HG02970 (cell line): ENCODE data around the gene HTR1D.

Experiments
- ATAC-seq: cut with Tn5 transposase; IDR thresholded peaks from one replicate; pipeline ENCODE4 v1.9.1; 2021; ENCODE audit warnings: mild to moderate bottlenecking, moderate library complexity, moderate number of reproducible peaks; ENCODE audit not compliant: unreplicated experiment, low FRiP score

HTR1D gene

GRCh38 chr1:23156940-23157339, 60.4 kb downstream of the HTR1D start:
- ATAC-seq = no peak

DNA sequence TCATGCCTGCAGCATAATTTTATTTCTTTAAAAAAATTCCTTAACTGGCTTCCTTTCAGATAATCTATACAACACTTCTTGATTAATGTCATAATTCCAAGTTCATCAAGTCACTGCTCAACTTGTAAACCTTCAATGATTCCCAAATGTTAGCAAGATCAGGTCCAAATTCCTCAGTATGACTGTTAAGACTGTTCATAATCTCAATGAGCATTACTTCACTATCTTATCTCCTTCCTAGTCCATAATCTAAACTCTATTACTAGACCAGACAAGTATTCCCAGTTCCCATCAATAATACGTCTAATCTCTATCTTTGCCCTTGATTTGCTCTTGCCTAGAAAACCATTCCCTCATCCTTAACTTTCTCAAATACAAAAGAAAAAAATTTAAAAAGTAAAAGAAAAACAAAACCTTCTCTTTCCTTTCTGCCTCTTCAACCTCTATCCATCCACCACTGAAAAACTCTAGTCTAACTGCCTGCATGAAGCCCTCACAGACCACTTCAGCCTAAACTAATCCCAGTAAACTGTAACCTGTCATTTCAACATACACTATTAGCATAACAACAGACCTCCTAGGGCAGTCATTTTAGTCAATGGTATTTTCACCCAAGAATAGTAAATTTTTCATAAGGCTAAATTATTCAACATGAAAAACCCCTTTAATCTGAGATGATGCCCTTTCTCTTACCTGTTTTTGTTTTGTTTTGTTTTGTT, 64.2 kb downstream of the HTR1D start:
- ATAC-seq = no peak

DNA sequence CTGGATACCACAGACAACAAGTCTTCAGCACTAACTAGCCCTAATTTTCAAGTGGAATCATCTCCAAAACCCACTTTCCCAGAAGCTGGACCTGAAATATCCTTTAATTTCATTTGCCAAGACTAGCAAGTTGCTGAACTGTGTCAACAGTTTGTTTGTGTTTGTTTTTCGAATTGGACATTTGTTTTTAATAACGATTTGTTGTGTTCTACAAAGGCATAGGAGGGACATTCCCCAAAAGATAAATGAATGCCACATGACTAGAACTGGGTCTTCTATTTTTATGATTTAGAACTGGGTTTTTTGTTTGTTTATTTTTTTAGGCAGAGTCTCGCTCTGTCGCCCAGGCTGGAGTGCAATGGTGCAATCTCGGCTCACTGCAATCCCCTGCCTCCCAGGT, 66.6 kb downstream of the HTR1D start:
- no peak for ATAC-seq

DNA sequence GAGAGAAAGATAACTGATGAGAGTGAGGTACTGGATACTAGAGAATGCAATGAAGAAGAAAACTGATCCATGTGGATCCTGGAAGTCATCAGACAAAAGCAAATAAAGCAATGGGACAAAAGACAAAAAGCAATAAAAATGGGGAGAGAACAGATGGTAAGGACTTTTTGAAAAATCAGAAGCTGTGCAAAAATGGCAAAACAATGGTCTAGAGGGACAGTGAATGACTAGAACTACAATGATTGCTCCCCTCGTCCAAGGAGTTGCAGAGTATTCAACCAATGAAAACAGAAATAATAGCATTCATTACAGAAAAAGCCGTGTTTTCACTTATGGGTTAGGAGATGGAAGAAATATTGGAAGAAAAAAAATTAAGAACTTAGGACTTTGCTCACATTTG, 67.2 kb downstream of the HTR1D start:
- ATAC-seq = no peak

GRCh38 chr1:23149114-23149513, 68.2 kb downstream of the HTR1D start:
- ATAC-seq = no peak

- ATAC-seq = no peak
Measured at GRCh38 chr1:23148084-23148483, 69.2 kb downstream of the HTR1D start.
